HepG2 (cell line): ENCODE data around the gene GPRC5D. TPM values are rescaled to one million over a fixed set of nuclear protein-coding genes. Genes with fewer than 3 reads are reported as not detected.

Experiments
- ATAC-seq: fragments of 200-7000 bp; cut with Tn5 transposase; 3 replicates; pipeline ENCODE4 v1.9.1; 2020; ENCODE audit warnings: mild to moderate bottlenecking, moderate library complexity
- BruUV-seq: library from RNA; stranded (reverse); fragments of 400-500 nt; replicated peaks from 2 replicates; lab custom pipeline; 2021; lab: Mats Ljungman, UMichigan
- CTCF ChIA-PET: fragments of 300-600 bp; formaldehyde crosslinking; extraction: SDS; loops from one replicate; lab custom pipeline; 2021; ENCODE audit warnings: low total read pairs, inconsistent platforms, low intra/inter-chr PET ratio; lab: Yijun Ruan, JAX
- POLR2A ChIA-PET: fragments of 350-600 bp; sonication (Branson Sonifier 250); formaldehyde crosslinking; loops from one replicate; lab custom pipeline; 2020; ENCODE audit warnings: antibody characterized with exemption, inconsistent platforms; lab: Yijun Ruan, JAX
- DNase-seq: peaks from one replicate; pipeline ENCODE4 v3.0.0-alpha.2; 2015; ENCODE audit warnings: low spot score
- FAIRE-seq: peaks from 3 replicates; lab custom pipeline; 2011; peaks lifted over from hg19 to GRCh38; lab: Jason Lieb, UNC
- H2AFZ ChIP-seq: one replicate; pipeline ENCODE4 v1.6.1; 2011; ENCODE audit warnings: low read length, inconsistent platforms
- H3K27ac ChIP-seq: fragments of 300-600 bp; 3 replicates; pipeline ENCODE4 v1.8.0; 2011; ENCODE audit warnings: mixed run types, mild to moderate bottlenecking, mixed read lengths, low read length, inconsistent platforms; ENCODE audit not compliant: insufficient read depth; ENCODE audit errors: extremely low read length
- H3K27me3 ChIP-seq, 2 experiments: fragments of 200-600 bp in 1 of 2; 2 replicates in 1 of 2; 3 replicates in 1 of 2; pipeline versions ENCODE4 v1.6.0 to v1.8.0; 2011; ENCODE audit warnings: low read length in 2 of 2, mild to moderate bottlenecking in 2 of 2, moderate library complexity in 2 of 2, inconsistent platforms in 1 of 2; ENCODE audit not compliant: insufficient read depth in 2 of 2, control insufficient read depth in 1 of 2
- H3K36me3 ChIP-seq, 2 experiments: fragments of 200-600 bp in 1 of 2; replicated peaks in 1 of 2; 2 replicates in 1 of 2; 3 replicates in 1 of 2; pipeline versions ENCODE4 v1.5.1 to v1.8.0; 2011; ENCODE audit warnings: low read length in 2 of 2, inconsistent platforms in 1 of 2; ENCODE audit not compliant: insufficient read depth in 2 of 2, control insufficient read depth in 1 of 2
- H3K4me1 ChIP-seq: 2 replicates; pipeline ENCODE4 v1.5.1; 2012; ENCODE audit warnings: low read length, inconsistent platforms; ENCODE audit not compliant: insufficient read depth
- H3K4me2 ChIP-seq: 2 replicates; pipeline ENCODE4 v1.6.0; 2011; ENCODE audit warnings: low read depth, low read length, inconsistent platforms
- H3K4me3 ChIP-seq, 3 experiments: fragments of 200-600 bp in 1 of 3; sonication (generic), shearing (Covaris generic) in 1 of 3; replicated peaks in 1 of 3; 2 replicates each; pipeline ENCODE4 v1.5.1; 2011 to 2016; ENCODE audit warnings: low read length in 3 of 3, inconsistent platforms in 2 of 3, low read depth in 2 of 3, mild to moderate bottlenecking in 2 of 3, control low read depth in 1 of 3, mixed read lengths in 1 of 3; ENCODE audit not compliant: insufficient read depth in 1 of 3
- H3K79me2 ChIP-seq: one replicate; pipeline ENCODE4 v1.6.1; 2011; ENCODE audit warnings: low read length, inconsistent platforms; ENCODE audit not compliant: insufficient read depth
- H3K9ac ChIP-seq: 2 replicates; pipeline ENCODE4 v1.6.0; 2011; ENCODE audit warnings: mild to moderate bottlenecking, low read depth, low read length, inconsistent platforms; ENCODE audit not compliant: insufficient read depth
- H3K9me3 ChIP-seq: 2 replicates; pipeline ENCODE4 v1.5.1; 2012; ENCODE audit warnings: mild to moderate bottlenecking, low read length
- H4K20me1 ChIP-seq: 2 replicates; pipeline ENCODE4 v1.6.0; 2011; ENCODE audit warnings: inconsistent platforms, mild to moderate bottlenecking, low read length, moderate library complexity; ENCODE audit not compliant: insufficient read depth
- ASH2L ChIP-seq: fragments of 300-600, 200-600 bp; sonication (generic); IDR thresholded peaks from 2 replicates; pipeline ENCODE4 v1.7.0; 2017; ENCODE audit warnings: low read depth, mild to moderate bottlenecking, moderate library complexity, mixed read lengths, low read length; ENCODE audit not compliant: insufficient read length
- MTA1 ChIP-seq: sonication (generic); formaldehyde crosslinking; IDR thresholded peaks from 2 replicates; pipeline ENCODE4 v1.4.0; 2020; ENCODE audit warnings: missing genetic modification reagents, mild to moderate bottlenecking, borderline replicate concordance
- RFX5 ChIP-seq: IDR thresholded peaks from 2 replicates; pipeline ENCODE4 v1.6.1; 2011; ENCODE audit warnings: low read depth, low read length, improper control_type of control experiment
- SPEN ChIP-seq: sonication (generic); formaldehyde crosslinking; IDR thresholded peaks from 2 replicates; pipeline ENCODE4 v1.5.1; 2020; ENCODE audit warnings: low read depth, mild to moderate bottlenecking, missing genetic modification reagents
- SRY ChIP-seq: sonication (generic); formaldehyde crosslinking; IDR thresholded peaks from 2 replicates; pipeline ENCODE4 v1.8.0; 2022; ENCODE audit warnings: mild to moderate bottlenecking, missing genetic modification reagents
- TAF1 ChIP-seq: sonication (generic); formaldehyde crosslinking; IDR thresholded peaks from 2 replicates; pipeline ENCODE4 v1.4.0; 2020; ENCODE audit warnings: missing genetic modification reagents
- WIZ ChIP-seq: sonication (generic); formaldehyde crosslinking; IDR thresholded peaks from 2 replicates; pipeline ENCODE4 v1.5.1; 2020; ENCODE audit warnings: mild to moderate bottlenecking, missing genetic modification reagents
- ZFP36 ChIP-seq: fragments of 150-350 bp; IDR thresholded peaks from 2 replicates; pipeline ENCODE4 v1.6.1; 2018; ENCODE audit warnings: borderline replicate concordance, low read length, low read depth; ENCODE audit not compliant: partially characterized antibody
- ZNF558 ChIP-seq: sonication (generic); formaldehyde crosslinking; IDR thresholded peaks from 2 replicates; pipeline ENCODE4 v1.9.0; 2022; ENCODE audit warnings: mild to moderate bottlenecking, missing genetic modification reagents, borderline replicate concordance
- WGBS: methylation state at CpG from one replicate; pipeline ENCODE4 v1.1.6; 2017; ENCODE audit warnings: low lambda C conversion rate; 5-methylcytosine and 5-hydroxymethylcytosine counted together
- in situ Hi-C: cut with HindIII; loops from 2 replicates; pipeline ENCODE4 v1.10.0; 2017; ENCODE audit warnings: low pct_unique_long_range_greater_than_20kb; ENCODE audit not compliant: extremely low pct_ligation_motif_present
- intact Hi-C: fragments of 100-400 bp; cut with micrococcal nuclease; formaldehyde crosslinking; loops from one replicate; pipeline ENCODE4 v1.10.0; 2022; ENCODE audit not compliant: unreplicated experiment
- polyA plus RNA-seq, 8 experiments: library from polyadenylated mRNA; depleted of rRNA in 3 of 8; stranded (reverse) in 7 of 8; unstranded in 1 of 8; fragments of >200 nt; fragmentation: Illumina TruSeq in 4 of 8; extraction: Trizol in 4 of 8; gene quantifications; 2 replicates each; pipeline versions ENCODE4 v1.2.1 to v1.2.3, GENCODE V29; 2011 to 2016; ENCODE audit warnings: low read depth in 4 of 8, missing spikeins in 1 of 8, mixed read lengths in 1 of 8; ENCODE audit not compliant: insufficient read depth in 1 of 8
- total RNA-seq, 5 experiments: library from RNA; depleted of rRNA; stranded (reverse); fragments of >200 nt; fragmentation: Illumina TruSeq; extraction: Trizol; gene quantifications; 2 replicates each; pipeline ENCODE4 v1.2.3, GENCODE V29; 2016; ENCODE audit warnings: low read depth in 1 of 5
- TF ChIP-seq, protein P1 (sequence below): sonication (generic); formaldehyde crosslinking; IDR thresholded peaks from 2 replicates; pipeline ENCODE4 v1.4.0; 2020; ENCODE audit warnings: missing genetic modification reagents
- TF ChIP-seq, protein P2 (sequence below): sonication (generic); formaldehyde crosslinking; IDR thresholded peaks from 2 replicates; pipeline ENCODE4 v1.5.0; 2020; ENCODE audit warnings: missing genetic modification reagents
- TF ChIP-seq, protein P3 (sequence below): IDR thresholded peaks from 2 replicates; pipeline ENCODE4 v1.6.1; 2018; ENCODE audit warnings: missing genetic modification reagents
- TF ChIP-seq, protein P4 (sequence below): sonication (generic); formaldehyde crosslinking; IDR thresholded peaks from 2 replicates; pipeline ENCODE4 v1.9.0; 2022; ENCODE audit warnings: missing genetic modification reagents, mild to moderate bottlenecking, borderline replicate concordance

Gene GPRC5D
- total and polyA plus RNA-seq, 2 of the 13 experiments (the other 11 are each of a cell fraction or from before 2014, with no cell fraction given), result not detected

DNA sequence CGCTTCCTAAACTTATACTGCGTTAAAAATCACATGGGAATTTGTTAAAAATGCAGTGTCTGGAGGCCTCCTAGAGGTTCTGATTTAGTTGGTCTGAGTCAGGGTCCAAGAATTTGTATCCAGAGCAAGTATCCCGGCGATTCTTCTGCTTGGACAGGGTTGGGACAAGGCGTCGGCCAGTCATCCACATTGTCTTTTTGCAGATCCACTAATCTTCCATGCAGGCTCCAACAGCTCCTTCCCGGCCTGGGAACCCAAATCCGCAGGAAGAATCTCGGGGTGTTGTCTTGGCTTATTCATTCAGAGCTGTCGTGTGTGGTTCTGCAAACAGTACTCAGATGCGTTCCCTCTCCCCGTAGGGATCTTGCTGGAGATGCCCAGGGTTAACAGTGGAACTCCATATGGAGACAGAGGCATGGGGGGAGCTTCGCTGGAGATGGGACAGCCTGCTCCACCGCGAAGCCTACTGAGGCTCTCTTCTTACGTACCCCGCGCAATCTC is 25.3 kb downstream of the GPRC5D start:
- Histone ChIP-seq H3K27me3 (no peaks in the 10 kb centered on the region), H3K9me3 (no peaks in the 10 kb centered on the region), H3K4me1 (peaks cover 15% of the 10 kb centered on the region), H3K79me2 (no peaks in the 10 kb centered on the region), H3K27ac (no peak overlapping the region), H3K36me3 (peaks cover 0 to 6% of the 10 kb centered on the region in 2 experiments; a peak in 1 of 5 replicates), H3K4me2 (peak overlapping the region; percentile 75), H2AFZ (peak overlapping the region; percentile 94), H3K4me3 (peak overlapping the region in 1 of 3 experiments; percentile 72; a peak in 1 of 6 replicates), H3K9ac (peak overlapping the region; percentile 10; the same call in 1 of the 2 replicates), H4K20me1 (no peaks in the 10 kb centered on the region)
- ChIA-PET CTCF (no interaction called here), POLR2A (interaction anchor here (1.0 kb wide), 1 partner anchor 20 kb away, joined by 5 read pairs; no protein-coding TSS in a partner anchor)
- FAIRE-seq (no peak), DNase-seq (no peak), ATAC-seq (no peak; the same call in 2 of the 3 replicates)
- intact Hi-C loops, result loop anchor here (10.0 kb wide), 1 partner anchor 178 kb away; the partner anchor contains the start of gene GSG1
- TF ChIP-seq ZFP36 (no peak), WIZ (CRISPR knock-in tag) (0 out of 2 replicates have a peak, but pooled peaks have one; percentile 2), SPEN (CRISPR knock-in tag) (0 out of 2 replicates have a peak, but pooled peaks have one; percentile 6), RFX5 (no peak), ASH2L (no peak), TAF1 (no peak), MTA1 (CRISPR knock-in tag) (no peak), ZNF558 (CRISPR knock-in tag) (no peak), SRY (CRISPR knock-in tag) (0 out of 2 replicates have a peak, but pooled peaks have one; percentile 7)
- TF ChIP-seq, protein P1, sequence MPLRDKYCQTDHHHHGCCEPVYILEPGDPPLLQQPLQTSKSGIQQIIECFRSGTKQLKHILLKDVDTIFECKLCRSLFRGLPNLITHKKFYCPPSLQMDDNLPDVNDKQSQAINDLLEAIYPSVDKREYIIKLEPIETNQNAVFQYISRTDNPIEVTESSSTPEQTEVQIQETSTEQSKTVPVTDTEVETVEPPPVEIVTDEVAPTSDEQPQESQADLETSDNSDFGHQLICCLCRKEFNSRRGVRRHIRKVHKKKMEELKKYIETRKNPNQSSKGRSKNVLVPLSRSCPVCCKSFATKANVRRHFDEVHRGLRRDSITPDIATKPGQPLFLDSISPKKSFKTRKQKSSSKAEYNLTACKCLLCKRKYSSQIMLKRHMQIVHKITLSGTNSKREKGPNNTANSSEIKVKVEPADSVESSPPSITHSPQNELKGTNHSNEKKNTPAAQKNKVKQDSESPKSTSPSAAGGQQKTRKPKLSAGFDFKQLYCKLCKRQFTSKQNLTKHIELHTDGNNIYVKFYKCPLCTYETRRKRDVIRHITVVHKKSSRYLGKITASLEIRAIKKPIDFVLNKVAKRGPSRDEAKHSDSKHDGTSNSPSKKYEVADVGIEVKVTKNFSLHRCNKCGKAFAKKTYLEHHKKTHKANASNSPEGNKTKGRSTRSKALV (CRISPR knock-in tag), result no peak
- TF ChIP-seq, protein P2, sequence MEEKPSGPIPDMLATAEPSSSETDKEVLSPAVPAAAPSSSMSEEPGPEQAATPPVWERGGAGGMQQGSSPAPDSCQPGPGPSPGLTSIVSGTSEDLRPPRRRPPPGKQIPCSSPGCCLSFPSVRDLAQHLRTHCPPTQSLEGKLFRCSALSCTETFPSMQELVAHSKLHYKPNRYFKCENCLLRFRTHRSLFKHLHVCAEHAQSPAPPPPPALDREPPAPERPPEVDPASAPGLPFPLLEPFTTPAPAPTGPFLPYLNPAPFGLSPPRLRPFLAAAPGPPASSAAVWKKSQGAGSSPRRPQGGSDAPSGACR (CRISPR knock-in tag), result no peak
- TF ChIP-seq, protein P3, sequence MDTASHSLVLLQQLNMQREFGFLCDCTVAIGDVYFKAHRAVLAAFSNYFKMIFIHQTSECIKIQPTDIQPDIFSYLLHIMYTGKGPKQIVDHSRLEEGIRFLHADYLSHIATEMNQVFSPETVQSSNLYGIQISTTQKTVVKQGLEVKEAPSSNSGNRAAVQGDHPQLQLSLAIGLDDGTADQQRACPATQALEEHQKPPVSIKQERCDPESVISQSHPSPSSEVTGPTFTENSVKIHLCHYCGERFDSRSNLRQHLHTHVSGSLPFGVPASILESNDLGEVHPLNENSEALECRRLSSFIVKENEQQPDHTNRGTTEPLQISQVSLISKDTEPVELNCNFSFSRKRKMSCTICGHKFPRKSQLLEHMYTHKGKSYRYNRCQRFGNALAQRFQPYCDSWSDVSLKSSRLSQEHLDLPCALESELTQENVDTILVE (CRISPR knock-in tag), result no peak
- TF ChIP-seq, protein P4, sequence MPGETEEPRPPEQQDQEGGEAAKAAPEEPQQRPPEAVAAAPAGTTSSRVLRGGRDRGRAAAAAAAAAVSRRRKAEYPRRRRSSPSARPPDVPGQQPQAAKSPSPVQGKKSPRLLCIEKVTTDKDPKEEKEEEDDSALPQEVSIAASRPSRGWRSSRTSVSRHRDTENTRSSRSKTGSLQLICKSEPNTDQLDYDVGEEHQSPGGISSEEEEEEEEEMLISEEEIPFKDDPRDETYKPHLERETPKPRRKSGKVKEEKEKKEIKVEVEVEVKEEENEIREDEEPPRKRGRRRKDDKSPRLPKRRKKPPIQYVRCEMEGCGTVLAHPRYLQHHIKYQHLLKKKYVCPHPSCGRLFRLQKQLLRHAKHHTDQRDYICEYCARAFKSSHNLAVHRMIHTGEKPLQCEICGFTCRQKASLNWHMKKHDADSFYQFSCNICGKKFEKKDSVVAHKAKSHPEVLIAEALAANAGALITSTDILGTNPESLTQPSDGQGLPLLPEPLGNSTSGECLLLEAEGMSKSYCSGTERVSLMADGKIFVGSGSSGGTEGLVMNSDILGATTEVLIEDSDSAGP (CRISPR knock-in tag), result no peak
- WGBS, result 89% methylated on average over 18 of the region's 18 CpGs
- BruUV-seq, result TSS peak; percentile 90
- in situ Hi-C loops, result no loop called here
